ENCODE measurements around the gene C22orf23. TPM values are rescaled to one million over a fixed set of nuclear protein-coding genes. Genes with fewer than 3 reads are reported as not detected.

Gene C22orf23
- total RNA-seq, 1 experiment from 2014 or later = 1.0 TPM

DNA sequence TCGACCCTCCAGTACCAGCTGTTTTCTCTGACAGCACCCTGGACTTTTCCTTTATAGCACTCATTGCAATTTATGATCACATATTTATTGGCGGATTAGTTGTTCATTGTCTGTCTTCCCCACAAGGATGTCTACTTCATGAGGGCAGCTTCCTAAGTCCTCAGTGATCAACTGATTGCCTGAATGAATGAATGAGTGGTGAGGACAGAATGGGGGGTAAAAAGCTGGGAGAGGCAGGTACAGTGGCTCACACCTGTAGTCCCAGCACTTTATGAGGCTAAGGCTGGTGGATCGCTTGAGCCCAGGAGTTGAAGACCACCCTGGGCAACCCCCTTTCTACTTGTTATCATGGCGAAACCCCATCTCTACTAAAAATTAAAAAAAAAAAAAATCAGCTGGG lies 42.1 kb upstream of the C22orf23 start:
- no peaks in the 10 kb centered on the region for H3K9me2 ChIP-seq (ENCODE audit: insufficient read depth)

DNA sequence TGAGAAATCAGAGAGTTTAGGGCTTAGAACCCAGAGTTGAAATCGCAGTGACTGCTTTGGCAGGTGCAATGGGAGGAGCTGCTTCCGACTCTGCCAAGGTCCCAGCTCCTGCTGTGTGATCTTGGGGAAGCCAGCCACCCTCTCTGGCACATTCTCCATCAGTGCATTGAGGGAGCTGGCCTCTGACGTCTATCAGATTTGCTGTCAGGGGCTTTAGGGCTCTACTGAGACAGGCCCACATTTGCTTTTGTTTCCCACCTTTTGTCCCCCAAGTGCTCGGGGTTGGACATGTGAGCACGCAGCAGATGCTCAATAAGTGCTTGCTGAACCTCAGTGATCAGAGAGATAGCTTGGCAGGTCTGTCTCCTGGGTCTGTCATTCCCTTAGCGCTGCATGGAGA lies 41.6 kb upstream of the C22orf23 start:
- Histone ChIP-seq H3K4me2 (no peak overlapping the region), H4K20me1 (ENCODE audit: insufficient read depth) (no peaks in the 10 kb centered on the region), H3K4me3 (no peak overlapping the region), H3F3A (ENCODE audit: insufficient read depth, low read depth) (peaks cover 8% of the 10 kb centered on the region), H3K79me2 (ENCODE audit: low read depth) (no peaks in the 10 kb centered on the region), H3K27me3 (ENCODE audit: insufficient read depth, low read depth) (no peaks in the 10 kb centered on the region), H2AFZ (no peak overlapping the region), H3K36me3 (ENCODE audit: low read depth) (no peaks in the 10 kb centered on the region), H3K9me3 (ENCODE audit: insufficient read depth, low read depth) (no peaks in the 10 kb centered on the region), H3K27ac (no peak overlapping the region), H3K9me2 (ENCODE audit: insufficient read depth) (no peaks in the 10 kb centered on the region), H3K4me1 (replicated peaks; ENCODE audit: insufficient read depth) (peaks cover 23% of the 10 kb centered on the region)
- POLR2A ChIA-PET (ENCODE audit: unreplicated experiment) = interaction anchor here (0.7 kb wide), 1 partner anchor 309 kb away, joined by 3 read pairs; the partner anchor contains the start of gene NOL12
- no TSS peak for BruUV-seq (replicated peaks)
- CTCF ChIA-PET = interaction anchor here (0.9 kb wide), 1 partner anchor 108 kb away, joined by 3 read pairs; no protein-coding TSS in a partner anchor
- no peak for TF ChIP-seq EZH2 (IDR thresholded peaks at IDR 0.05; ENCODE audit: low read depth)
- TF ChIP-seq, protein P1, sequence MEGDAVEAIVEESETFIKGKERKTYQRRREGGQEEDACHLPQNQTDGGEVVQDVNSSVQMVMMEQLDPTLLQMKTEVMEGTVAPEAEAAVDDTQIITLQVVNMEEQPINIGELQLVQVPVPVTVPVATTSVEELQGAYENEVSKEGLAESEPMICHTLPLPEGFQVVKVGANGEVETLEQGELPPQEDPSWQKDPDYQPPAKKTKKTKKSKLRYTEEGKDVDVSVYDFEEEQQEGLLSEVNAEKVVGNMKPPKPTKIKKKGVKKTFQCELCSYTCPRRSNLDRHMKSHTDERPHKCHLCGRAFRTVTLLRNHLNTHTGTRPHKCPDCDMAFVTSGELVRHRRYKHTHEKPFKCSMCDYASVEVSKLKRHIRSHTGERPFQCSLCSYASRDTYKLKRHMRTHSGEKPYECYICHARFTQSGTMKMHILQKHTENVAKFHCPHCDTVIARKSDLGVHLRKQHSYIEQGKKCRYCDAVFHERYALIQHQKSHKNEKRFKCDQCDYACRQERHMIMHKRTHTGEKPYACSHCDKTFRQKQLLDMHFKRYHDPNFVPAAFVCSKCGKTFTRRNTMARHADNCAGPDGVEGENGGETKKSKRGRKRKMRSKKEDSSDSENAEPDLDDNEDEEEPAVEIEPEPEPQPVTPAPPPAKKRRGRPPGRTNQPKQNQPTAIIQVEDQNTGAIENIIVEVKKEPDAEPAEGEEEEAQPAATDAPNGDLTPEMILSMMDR (conservative IDR thresholded peaks at IDR 0.05) = no peak
- intact Hi-C loops (cut with micrococcal nuclease; ENCODE audit: unreplicated experiment) = no loop called here
- no peak for DNase-seq

More for the DNA sequence above, 42.1 kb upstream of the C22orf23 start:
- intact Hi-C loops (cut with micrococcal nuclease; ENCODE audit: unreplicated experiment) = no loop called here
- POLR2A ChIA-PET (ENCODE audit: unreplicated experiment) = no interaction called here
- Histone ChIP-seq H4K20me1 (ENCODE audit: insufficient read depth) (no peaks in the 10 kb centered on the region), H3K27ac (no peak overlapping the region), H3K9me3 (ENCODE audit: insufficient read depth, low read depth) (no peaks in the 10 kb centered on the region), H3K27me3 (ENCODE audit: insufficient read depth, low read depth) (no peaks in the 10 kb centered on the region), H2AFZ (no peak overlapping the region), H3K4me1 (replicated peaks; ENCODE audit: insufficient read depth) (peaks cover 28% of the 10 kb centered on the region), H3K79me2 (ENCODE audit: low read depth) (no peaks in the 10 kb centered on the region), H3K4me3 (no peak overlapping the region), H3K4me2 (no peak overlapping the region), H3F3A (ENCODE audit: insufficient read depth, low read depth) (peaks cover 7% of the 10 kb centered on the region), H3K36me3 (ENCODE audit: low read depth) (no peaks in the 10 kb centered on the region)
- no peak for DNase-seq
- CTCF ChIA-PET = interaction anchor here (0.9 kb wide), 1 partner anchor 108 kb away, joined by 3 read pairs; no protein-coding TSS in a partner anchor
- TF ChIP-seq, protein P1 (conservative IDR thresholded peaks at IDR 0.05) = no peak
- no peak for TF ChIP-seq EZH2 (IDR thresholded peaks at IDR 0.05; ENCODE audit: low read depth)
- no TSS peak for BruUV-seq (replicated peaks)

DNA sequence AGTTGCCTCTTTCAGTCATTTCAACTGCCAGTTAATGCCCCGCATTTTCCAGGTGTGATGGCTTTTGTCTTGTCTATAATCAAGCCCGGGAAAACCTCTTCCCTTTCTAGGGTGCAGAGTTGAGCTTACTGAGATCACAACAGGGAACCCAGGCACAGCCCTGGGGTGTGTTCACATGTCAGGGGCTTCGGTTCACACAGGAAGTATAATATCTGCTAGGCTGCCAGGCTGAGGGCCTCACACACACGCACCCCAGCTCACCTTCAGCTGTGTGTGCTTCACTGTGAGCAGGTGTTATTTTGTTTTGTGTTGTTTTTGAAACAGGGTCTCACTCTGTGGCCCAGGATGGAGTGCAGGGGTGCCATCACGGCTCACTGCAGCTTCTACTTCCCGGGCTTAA lies 40.6 kb upstream of the C22orf23 start:
- intact Hi-C loops (cut with micrococcal nuclease; ENCODE audit: unreplicated experiment) = no loop called here
- Histone ChIP-seq H3K4me1 (replicated peaks; ENCODE audit: insufficient read depth) (peaks cover 14% of the 10 kb centered on the region), H3K9me2 (ENCODE audit: insufficient read depth) (no peaks in the 10 kb centered on the region), H3K4me2 (no peak overlapping the region), H3K79me2 (ENCODE audit: low read depth) (no peaks in the 10 kb centered on the region), H3K4me3 (no peak overlapping the region), H3K27me3 (ENCODE audit: insufficient read depth, low read depth) (no peaks in the 10 kb centered on the region), H3K36me3 (ENCODE audit: low read depth) (no peaks in the 10 kb centered on the region), H3K27ac (no peak overlapping the region), H2AFZ (no peak overlapping the region), H3F3A (ENCODE audit: insufficient read depth, low read depth) (peaks cover 4% of the 10 kb centered on the region), H4K20me1 (ENCODE audit: insufficient read depth) (no peaks in the 10 kb centered on the region), H3K9me3 (ENCODE audit: insufficient read depth, low read depth) (no peaks in the 10 kb centered on the region)
- TF ChIP-seq, protein P1 (conservative IDR thresholded peaks at IDR 0.05) = no peak
- TF ChIP-seq EZH2 (IDR thresholded peaks at IDR 0.05; ENCODE audit: low read depth) = no peak
- ChIA-PET POLR2A (ENCODE audit: unreplicated experiment) (interaction anchor here (0.7 kb wide), 1 partner anchor 308 kb away, joined by 3 read pairs; the partner anchor contains the start of gene NOL12), CTCF (no interaction called here)
- no peak for DNase-seq
- no TSS peak for BruUV-seq (replicated peaks)
